Measurements from ENCODE around the gene NHERF1. TPM values are rescaled to one million over a fixed set of nuclear protein-coding genes. Genes with fewer than 3 reads are reported as not detected.

NHERF1 gene
- total and polyA plus RNA-seq, 2 of the 8 experiments (the other 6 are each of a cell fraction or from before 2014, with no cell fraction given): 92.9 to 99.2 TPM

GRCh38 chr17:74740641-74741387 lies 7.6 kb upstream of the NHERF1 start (continued):
- TF ChIP-seq JUND (IDR thresholded peaks at IDR 0.05; ENCODE audit: low read length) (no peak), CHD7 (IDR thresholded peaks at IDR 0.05; ENCODE audit: insufficient replicate concordance, low read length) (no peak), SRF (IDR thresholded peaks at IDR 0.05; ENCODE audit: low read depth, low read length) (no peak), RAD21 (IDR thresholded peaks at IDR 0.05 in 1 of 2, conservative IDR thresholded peaks at IDR 0.05 in 1 of 2; ENCODE audit: low read depth in 2 of 2, low read length in 2 of 2) (no peak), PHF8 (conservative IDR thresholded peaks at IDR 0.05; ENCODE audit: low read depth, low read length) (no peak), ZNF274 (IDR thresholded peaks at IDR 0.05; ENCODE audit: borderline replicate concordance, extremely low read depth, low read length) (no peak), SIX5 (IDR thresholded peaks at IDR 0.05; ENCODE audit: low read depth, low read length) (no peak), ATF2 (IDR thresholded peaks at IDR 0.05; ENCODE audit: low read length) (no peak)

All from H1 (cell line).